Cardiac septum (tissue), 1 donor: ENCODE results near the gene PADI2. TPM values are rescaled to one million over a fixed set of nuclear protein-coding genes. Genes with fewer than 3 reads are reported as not detected.

Experiments used
- DNase-seq: peaks from one replicate; pipeline ENCODE4 v3.0.0-alpha.2; 2020; ENCODE audit warnings: low spot score
- intact Hi-C: fragments of 100-400 bp; cut with DNase I; formaldehyde crosslinking; loops from one replicate; pipeline ENCODE4 v1.14.0; 2022
- total RNA-seq: library from RNA; stranded (reverse); fragmentation: NEBNext Ultra II Directional; extraction: Animal tissue kit (Norgen Biotek cat#: 25700); gene quantifications from one replicate; pipeline ENCODE4 v1.2.1, GENCODE V29; 2021
- donor health status: DM: no; HTN: no; CAD: no.

PADI2 gene
- total RNA-seq, 1 donor from 2014 or later = 1.3 TPM

DNA sequence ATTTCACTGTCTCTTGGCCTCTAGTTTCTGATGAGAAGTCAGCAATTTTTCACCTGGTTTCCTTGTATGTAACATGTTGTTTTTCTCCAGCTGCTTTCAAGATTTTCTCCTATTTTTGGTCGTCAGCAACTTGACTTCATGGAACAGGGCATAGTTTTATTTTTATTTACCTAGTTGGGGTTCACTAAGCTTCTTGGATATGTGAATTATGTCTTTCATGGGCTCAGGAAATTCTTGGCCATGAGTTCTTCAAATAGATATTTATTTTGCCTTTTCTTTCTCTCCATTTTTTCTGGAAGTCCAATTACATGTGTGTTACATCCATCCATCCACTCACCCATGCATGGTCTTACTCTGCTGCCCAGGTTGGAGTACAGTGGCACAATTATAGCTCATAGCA is 79.1 kb downstream of the PADI2 start:
- intact Hi-C loops = no loop called here
- DNase-seq = no peak

- no peak for DNase-seq
- intact Hi-C loops = no loop called here
Observed at GRCh38 chr1:17039522-17039921, 79.7 kb downstream of the PADI2 start.

DNA sequence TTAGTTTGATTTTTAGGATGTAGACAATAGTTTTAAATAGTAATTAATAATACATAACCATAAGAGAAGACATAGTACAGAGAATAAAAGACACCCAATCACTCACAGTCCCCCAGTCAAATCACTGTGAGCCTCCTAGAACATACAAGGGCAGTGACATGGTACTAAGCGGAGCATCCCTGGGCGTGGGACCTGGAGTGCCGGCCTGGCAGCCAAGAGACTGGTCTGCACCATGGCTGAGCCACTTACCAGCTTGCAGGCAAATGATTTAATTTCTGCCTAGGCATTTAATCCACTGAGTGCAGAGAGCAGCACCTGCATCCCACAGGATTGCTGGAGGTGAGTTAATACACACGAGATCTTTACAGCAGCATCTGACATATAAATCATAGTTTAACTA is 85.8 kb downstream of the PADI2 start:
- no peak for DNase-seq
- intact Hi-C loops = no loop called here

GRCh38 chr1:17032741-17033140 is 86.5 kb downstream of the PADI2 start:
- DNase-seq = no peak
- intact Hi-C loops = no loop called here

GRCh38 chr1:17031436-17031835 is 87.8 kb downstream of the PADI2 start:
- DNase-seq = no peak
- intact Hi-C loops = no loop called here

DNA sequence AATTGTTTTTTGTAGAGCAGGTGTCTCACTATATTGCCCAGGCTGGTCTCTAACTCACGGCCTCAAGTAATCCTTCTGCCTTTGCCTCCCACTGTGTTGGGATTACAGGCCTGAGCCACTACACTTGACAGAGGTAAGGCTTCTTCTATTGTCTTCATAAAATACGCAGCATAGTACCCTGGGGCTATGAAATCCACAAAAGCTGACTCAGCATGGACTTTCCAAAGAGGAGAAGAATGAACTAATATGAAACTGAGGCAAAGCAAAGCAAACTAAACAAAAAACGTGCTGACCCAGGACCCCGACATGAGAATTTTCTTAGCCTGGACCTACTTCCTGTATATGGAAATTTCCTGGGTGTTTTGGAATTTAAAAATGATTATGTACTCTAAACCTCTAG is 89.0 kb downstream of the PADI2 start:
- intact Hi-C loops = no loop called here

GRCh38 chr1:17028662-17029188 is 90.5 kb downstream of the PADI2 start:
- intact Hi-C loops = no loop called here
- DNase-seq = no peak

More for the DNA sequence above, 89.0 kb downstream of the PADI2 start:
- DNase-seq = no peak

- intact Hi-C loops = no loop called here
Observed at GRCh38 chr1:17027900-17028299, 91.4 kb downstream of the PADI2 start.

GRCh38 chr1:17027403-17027802 is 91.8 kb downstream of the PADI2 start:
- no peak for DNase-seq
- intact Hi-C loops = no loop called here

More at GRCh38 chr1:17027900-17028299, 91.4 kb downstream of the PADI2 start:
- DNase-seq = no peak

DNA sequence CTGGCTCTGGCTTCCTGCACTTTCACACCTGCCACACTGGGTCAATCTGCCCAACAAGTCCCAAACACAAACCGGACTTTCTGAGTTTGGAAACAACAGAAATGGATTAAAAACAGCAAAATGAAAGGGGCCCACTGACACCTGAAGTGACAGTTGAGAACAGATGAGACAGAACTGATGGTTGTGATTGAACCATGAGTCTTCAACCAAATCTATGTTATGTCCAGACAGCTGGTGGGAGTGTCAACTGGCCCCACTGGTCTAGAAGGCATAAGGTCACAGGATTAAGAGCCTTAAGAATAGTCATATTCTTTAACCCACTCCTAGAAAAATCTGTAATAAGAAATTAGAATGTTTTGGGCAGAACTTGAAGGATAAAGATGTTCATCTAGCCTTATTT is 94.5 kb downstream of the PADI2 start:
- no peak for DNase-seq
- intact Hi-C loops = no loop called here

- no peak for DNase-seq
- intact Hi-C loops = no loop called here
Observed at GRCh38 chr1:17023573-17023972, 95.7 kb downstream of the PADI2 start.

GRCh38 chr1:17023102-17023501 is 96.1 kb downstream of the PADI2 start:
- intact Hi-C loops = no loop called here
- no peak for DNase-seq

GRCh38 chr1:17021896-17022295 is 97.4 kb downstream of the PADI2 start:
- intact Hi-C loops = no loop called here
- no peak for DNase-seq

DNA sequence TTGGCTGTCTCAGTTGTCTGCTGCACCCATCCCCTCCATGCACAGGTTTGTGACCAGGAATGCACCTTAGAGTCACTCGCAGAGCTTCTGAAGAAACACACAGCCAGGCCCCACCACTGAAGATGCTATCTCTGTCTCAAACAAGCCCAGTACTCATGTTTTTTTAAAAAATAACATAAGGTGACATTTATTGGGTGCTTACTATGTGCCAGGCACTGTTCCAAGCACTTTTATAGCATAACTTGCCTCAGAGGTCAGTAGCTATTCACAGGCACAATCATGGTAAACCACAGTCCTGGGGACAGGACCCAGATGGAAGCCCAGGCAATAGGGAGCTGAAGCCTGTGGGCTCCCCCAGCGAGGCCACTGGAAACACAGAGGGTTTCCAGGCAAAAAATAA is 98.7 kb downstream of the PADI2 start:
- DNase-seq = no peak
- intact Hi-C loops = no loop called here

- intact Hi-C loops = no loop called here
- DNase-seq = no peak
Observed at GRCh38 chr1:17018849-17019248, 100.4 kb downstream of the PADI2 start.

DNA sequence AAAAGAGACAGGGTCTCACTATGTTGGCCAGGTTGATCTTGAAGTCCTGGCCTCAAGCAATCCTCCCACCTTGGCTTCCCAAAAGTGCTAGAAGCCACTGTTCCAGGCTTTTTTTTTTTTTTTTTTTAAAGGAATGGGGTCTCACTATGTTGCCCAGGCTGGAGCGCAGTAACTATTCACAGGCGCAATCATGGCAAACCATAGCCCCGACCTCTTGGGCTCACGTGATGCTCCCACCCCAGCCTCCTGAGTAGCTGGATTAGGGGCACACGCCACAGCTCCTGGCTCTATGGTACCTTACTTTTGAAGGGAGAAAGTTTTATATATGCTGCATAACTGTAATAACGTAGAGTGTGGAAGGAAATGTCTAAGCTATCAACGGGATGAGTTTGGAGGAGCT is 101.8 kb downstream of the PADI2 start:
- no peak for DNase-seq
- intact Hi-C loops = no loop called here

Other genes starting within 250 kb of the PADI2 start
- gene RNU1-2, start 223.5 kb downstream of the PADI2 start, total RNA-seq = 6,195 TPM
- gene CROCC, start 197.5 kb downstream of the PADI2 start, total RNA-seq = 7.4 TPM
- 4.8 TPM for gene MFAP2, start 138.8 kb downstream of the PADI2 start, total RNA-seq
- gene ATP13A2, start 107.5 kb downstream of the PADI2 start, total RNA-seq = 13.3 TPM
- gene SDHB, start 65.4 kb downstream of the PADI2 start, total RNA-seq = 260 TPM
- not detected for gene PADI1, start 85.7 kb upstream of the PADI2 start, total RNA-seq
- not detected for gene PADI3, start 129.6 kb upstream of the PADI2 start, total RNA-seq
- 2.7 TPM for gene PADI4, start 188.7 kb upstream of the PADI2 start, total RNA-seq